Vagina (tissue), 2 donors: Measurements from ENCODE around the gene LRRC26. TPM values are rescaled to one million over a fixed set of nuclear protein-coding genes. Genes with fewer than 3 reads are reported as not detected.

ENCODE experiments used
- DNase-seq, 2 donors: peaks; one replicate each; pipeline ENCODE4 v3.0.0-alpha.2; 2017; ENCODE audit errors: extremely low spot score in 2 of 2
- H3K27ac ChIP-seq: fragments of 200-600 bp; sonication (generic); one replicate; pipeline ENCODE4 v1.5.1; 2019
- H3K27me3 ChIP-seq: fragments of 200-600 bp; sonication (generic); one replicate; pipeline ENCODE4 v1.5.1; 2019
- H3K36me3 ChIP-seq, 2 donors: fragments of 200-600 bp; sonication (generic); one replicate each; pipeline ENCODE4 v1.5.1; 2017 to 2019
- H3K4me1 ChIP-seq: fragments of 200-600 bp; sonication (generic); one replicate; pipeline ENCODE4 v1.5.1; 2019
- H3K4me3 ChIP-seq, 2 donors: fragments of 200-600 bp; sonication (generic); 1 replicate in 1 of 2; 2 replicates in 1 of 2; pipeline ENCODE4 v1.5.1; 2016 to 2019
- H3K9me3 ChIP-seq: fragments of 200-600 bp; sonication (generic); one replicate; pipeline ENCODE4 v1.5.1; 2019
- POLR2A ChIP-seq, 2 donors: fragments of 450-650 bp; IDR thresholded peaks; one replicate each; pipeline ENCODE4 v1.6.1; 2017; ENCODE audit warnings: antibody characterized with exemption in 2 of 2, mild to moderate bottlenecking in 2 of 2, moderate library complexity in 2 of 2
- POLR2AphosphoS5 ChIP-seq, 2 donors: sonication (generic); formaldehyde crosslinking; IDR thresholded peaks; one replicate each; pipeline ENCODE4 v1.9.0; 2017; ENCODE audit warnings: antibody characterized with exemption in 2 of 2, mild to moderate bottlenecking in 2 of 2, low read depth in 1 of 2; ENCODE audit not compliant: insufficient read depth in 1 of 2
- intact Hi-C: fragments of 100-400 bp; cut with DNase I; formaldehyde crosslinking; loops from one replicate; pipeline ENCODE4 v1.15.1; 2023
- total RNA-seq: library from RNA; depleted of rRNA; stranded (reverse); fragments of >200 nt; gene quantifications from one replicate; pipeline ENCODE4 v1.2.3, GENCODE V29; 2016
- TF ChIP-seq, protein P1 (sequence below), 3 experiments: fragments of 450-650 bp in 2 of 3; fragments of 200-600 bp in 1 of 3; sonication (generic) in 1 of 3; IDR thresholded peaks; one replicate each; pipeline ENCODE4 v1.5.1; 2017 to 2019; ENCODE audit warnings: antibody characterized with exemption in 3 of 3, mild to moderate bottlenecking in 2 of 3, moderate library complexity in 2 of 3

LRRC26 gene
- total RNA-seq, 1 donor from 2014 or later: not detected

DNA sequence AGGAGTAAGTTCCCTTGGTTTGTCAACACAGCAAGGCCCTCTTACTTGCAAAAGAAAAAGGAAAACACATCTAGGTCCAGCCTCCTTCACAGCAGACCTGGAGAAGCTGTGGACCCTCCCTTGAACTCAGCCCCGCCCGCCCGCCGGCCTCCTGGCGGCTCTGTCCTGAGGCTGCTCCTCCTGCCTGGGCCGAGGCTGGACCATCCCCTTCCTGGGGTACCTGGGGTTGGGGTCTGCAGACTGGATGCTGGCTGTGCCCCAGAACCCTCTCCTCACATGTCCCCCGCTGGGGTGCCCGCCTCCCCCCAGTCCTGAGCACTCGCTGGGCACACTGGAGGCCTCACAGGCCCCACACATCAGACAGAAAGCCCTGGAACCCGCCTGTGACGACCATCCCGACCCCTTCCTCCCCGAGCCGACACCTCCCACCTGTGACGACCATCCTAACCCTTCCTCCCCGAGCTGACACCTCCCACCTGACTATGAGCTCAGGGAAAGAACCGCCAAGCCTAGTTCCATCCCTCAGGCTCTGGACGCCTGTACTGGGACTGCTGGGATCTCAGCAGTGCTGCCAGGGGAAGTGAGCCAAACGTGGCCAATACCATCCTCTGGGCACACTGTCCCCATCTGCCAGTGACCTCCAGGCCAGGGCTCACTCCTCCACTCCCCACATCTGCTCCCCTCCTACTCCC is 9.2 kb upstream of the LRRC26 start:
- TF ChIP-seq, protein P1, sequence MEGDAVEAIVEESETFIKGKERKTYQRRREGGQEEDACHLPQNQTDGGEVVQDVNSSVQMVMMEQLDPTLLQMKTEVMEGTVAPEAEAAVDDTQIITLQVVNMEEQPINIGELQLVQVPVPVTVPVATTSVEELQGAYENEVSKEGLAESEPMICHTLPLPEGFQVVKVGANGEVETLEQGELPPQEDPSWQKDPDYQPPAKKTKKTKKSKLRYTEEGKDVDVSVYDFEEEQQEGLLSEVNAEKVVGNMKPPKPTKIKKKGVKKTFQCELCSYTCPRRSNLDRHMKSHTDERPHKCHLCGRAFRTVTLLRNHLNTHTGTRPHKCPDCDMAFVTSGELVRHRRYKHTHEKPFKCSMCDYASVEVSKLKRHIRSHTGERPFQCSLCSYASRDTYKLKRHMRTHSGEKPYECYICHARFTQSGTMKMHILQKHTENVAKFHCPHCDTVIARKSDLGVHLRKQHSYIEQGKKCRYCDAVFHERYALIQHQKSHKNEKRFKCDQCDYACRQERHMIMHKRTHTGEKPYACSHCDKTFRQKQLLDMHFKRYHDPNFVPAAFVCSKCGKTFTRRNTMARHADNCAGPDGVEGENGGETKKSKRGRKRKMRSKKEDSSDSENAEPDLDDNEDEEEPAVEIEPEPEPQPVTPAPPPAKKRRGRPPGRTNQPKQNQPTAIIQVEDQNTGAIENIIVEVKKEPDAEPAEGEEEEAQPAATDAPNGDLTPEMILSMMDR (IDR thresholded peaks at IDR 0.05): no peak
- TF ChIP-seq POLR2A (IDR thresholded peaks at IDR 0.05) (no peak), POLR2AphosphoS5 (IDR thresholded peaks at IDR 0.05; ENCODE audit: insufficient read depth in 1 of 2, low read depth in 1 of 2) (no peak)
- Histone ChIP-seq H3K27ac (no peak overlapping the region), H3K4me1 (peaks cover 13% of the 10 kb centered on the region)

DNA sequence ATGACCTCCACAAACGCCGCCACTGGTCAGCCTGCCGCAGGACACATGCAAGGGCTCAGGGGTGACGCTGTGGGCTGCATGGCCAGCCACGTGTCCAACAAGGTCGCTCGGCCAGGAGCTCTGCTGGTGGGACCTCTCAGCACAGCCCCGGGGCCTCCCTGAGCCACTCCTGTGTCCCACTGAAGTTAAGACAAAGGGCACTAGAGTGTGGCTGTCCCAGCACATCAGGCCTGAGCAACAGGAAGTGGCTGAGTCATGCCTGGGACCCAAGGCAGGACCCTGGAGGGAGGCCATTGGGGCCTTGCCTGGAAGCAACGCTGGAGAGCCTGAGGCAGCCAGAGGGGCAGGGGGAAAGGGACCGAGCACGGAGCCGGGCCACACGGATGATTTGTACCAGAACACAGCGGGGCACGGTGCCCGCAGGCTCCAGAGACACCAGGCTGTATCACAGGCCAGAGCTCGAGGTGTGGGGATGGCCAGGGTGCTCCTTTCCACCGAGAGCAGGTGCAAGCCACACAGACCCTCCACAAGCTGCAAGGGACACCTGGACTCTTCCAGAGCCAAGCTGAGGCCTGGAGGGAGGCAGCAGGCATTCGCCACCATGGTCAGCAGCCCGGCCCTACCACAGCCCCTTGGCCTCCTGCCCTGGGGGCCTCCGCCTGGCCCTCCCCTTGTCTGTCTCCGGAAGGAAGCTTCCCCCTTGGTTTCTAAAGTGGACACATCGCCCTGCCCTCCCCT is 8.5 kb upstream of the LRRC26 start:
- peaks cover 0 to 47% of the 10 kb centered on the region in 2 donors for H3K36me3 ChIP-seq
- DNase-seq: no peak
- TF ChIP-seq POLR2A (IDR thresholded peaks at IDR 0.05): no peak
- TF ChIP-seq POLR2AphosphoS5 (IDR thresholded peaks at IDR 0.05; ENCODE audit: insufficient read depth in 1 of 2, low read depth in 1 of 2): no peak
- TF ChIP-seq, protein P1 (IDR thresholded peaks at IDR 0.05): no peak
- no peak overlapping the region for H3K4me3 ChIP-seq
- intact Hi-C loops: no loop called here
- H3K27me3 ChIP-seq: no peaks in the 10 kb centered on the region
- peaks cover 13% of the 10 kb centered on the region for H3K4me1 ChIP-seq
- no peak overlapping the region for H3K27ac ChIP-seq
- H3K9me3 ChIP-seq: no peaks in the 10 kb centered on the region

More for the DNA sequence above, 9.2 kb upstream of the LRRC26 start:
- Histone ChIP-seq H3K4me3 (no peak overlapping the region), H3K9me3 (no peaks in the 10 kb centered on the region), H3K27me3 (no peaks in the 10 kb centered on the region), H3K36me3 (peaks cover 0 to 54% of the 10 kb centered on the region in 2 donors)
- intact Hi-C loops: no loop called here
- DNase-seq: no peak

- DNase-seq: no peak
- Histone ChIP-seq H3K27me3 (no peaks in the 10 kb centered on the region), H3K36me3 (peaks cover 0 to 29% of the 10 kb centered on the region in 2 donors), H3K4me3 (no peak overlapping the region), H3K4me1 (peaks cover 13% of the 10 kb centered on the region), H3K27ac (no peak overlapping the region), H3K9me3 (no peaks in the 10 kb centered on the region)
- no peak for TF ChIP-seq POLR2AphosphoS5 (IDR thresholded peaks at IDR 0.05; ENCODE audit: insufficient read depth in 1 of 2, low read depth in 1 of 2)
- TF ChIP-seq, protein P1 (IDR thresholded peaks at IDR 0.05): peak in 1 of 3 experiments; percentile 16
- intact Hi-C loops: no loop called here
These were observed 6.7 kb upstream of the LRRC26 start for GRCh38 chr9:137176302-137177182.

GRCh38 chr9:137175345-137175961 is 5.6 kb upstream of the LRRC26 start:
- Histone ChIP-seq H3K27ac (no peak overlapping the region), H3K4me3 (no peak overlapping the region), H3K36me3 (peaks cover 0 to 18% of the 10 kb centered on the region in 2 donors), H3K4me1 (peaks cover 13% of the 10 kb centered on the region), H3K27me3 (no peaks in the 10 kb centered on the region), H3K9me3 (no peaks in the 10 kb centered on the region)
- intact Hi-C loops: no loop called here
- TF ChIP-seq POLR2AphosphoS5 (IDR thresholded peaks at IDR 0.05; ENCODE audit: insufficient read depth in 1 of 2, low read depth in 1 of 2): no peak
- no peak for TF ChIP-seq POLR2A (IDR thresholded peaks at IDR 0.05)
- TF ChIP-seq, protein P1 (IDR thresholded peaks at IDR 0.05): no peak
- no peak for DNase-seq
